ENCODE measurements around the gene SPEN. TPM values are rescaled to one million over a fixed set of nuclear protein-coding genes. Genes with fewer than 3 reads are reported as not detected.
"Not testable (repeated sequence)": the region's sequence is repeated elsewhere in the genome, so short reads cannot be mapped to it uniquely, and the experiment has no call there.

SPEN gene
- total and polyA plus RNA-seq, 2 of the 4 experiments (the other 2 are of a cell fraction) = 7.6 to 15.8 TPM

DNA sequence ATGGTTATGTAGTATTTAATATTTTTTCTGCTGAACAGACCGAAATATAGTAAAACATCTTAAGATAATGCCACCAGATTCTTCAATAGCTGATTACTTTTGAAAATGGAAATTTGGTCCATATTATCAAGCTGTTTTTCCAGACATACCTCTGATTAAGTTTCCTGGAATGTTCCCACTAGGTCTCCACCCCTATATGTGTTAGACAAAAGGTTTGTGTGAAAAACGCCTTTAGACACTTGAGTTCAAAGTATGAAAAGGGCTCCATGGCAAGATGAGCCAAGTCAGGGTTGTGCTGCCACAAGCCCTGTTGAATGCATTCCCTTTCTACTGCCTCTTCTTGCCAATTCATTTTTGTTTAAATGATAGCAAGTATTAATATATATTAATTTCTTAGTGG, 75.7 kb downstream of the SPEN start (continued):
- TF ChIP-seq MAFK (IDR thresholded peaks at IDR 0.05; ENCODE audit: low read depth, low read length) = no peak
- TF ChIP-seq, protein P1, sequence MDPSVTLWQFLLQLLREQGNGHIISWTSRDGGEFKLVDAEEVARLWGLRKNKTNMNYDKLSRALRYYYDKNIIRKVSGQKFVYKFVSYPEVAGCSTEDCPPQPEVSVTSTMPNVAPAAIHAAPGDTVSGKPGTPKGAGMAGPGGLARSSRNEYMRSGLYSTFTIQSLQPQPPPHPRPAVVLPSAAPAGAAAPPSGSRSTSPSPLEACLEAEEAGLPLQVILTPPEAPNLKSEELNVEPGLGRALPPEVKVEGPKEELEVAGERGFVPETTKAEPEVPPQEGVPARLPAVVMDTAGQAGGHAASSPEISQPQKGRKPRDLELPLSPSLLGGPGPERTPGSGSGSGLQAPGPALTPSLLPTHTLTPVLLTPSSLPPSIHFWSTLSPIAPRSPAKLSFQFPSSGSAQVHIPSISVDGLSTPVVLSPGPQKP (IDR thresholded peaks at IDR 0.05; ENCODE audit: borderline replicate concordance, low read depth, low read length) = no peak

DNA sequence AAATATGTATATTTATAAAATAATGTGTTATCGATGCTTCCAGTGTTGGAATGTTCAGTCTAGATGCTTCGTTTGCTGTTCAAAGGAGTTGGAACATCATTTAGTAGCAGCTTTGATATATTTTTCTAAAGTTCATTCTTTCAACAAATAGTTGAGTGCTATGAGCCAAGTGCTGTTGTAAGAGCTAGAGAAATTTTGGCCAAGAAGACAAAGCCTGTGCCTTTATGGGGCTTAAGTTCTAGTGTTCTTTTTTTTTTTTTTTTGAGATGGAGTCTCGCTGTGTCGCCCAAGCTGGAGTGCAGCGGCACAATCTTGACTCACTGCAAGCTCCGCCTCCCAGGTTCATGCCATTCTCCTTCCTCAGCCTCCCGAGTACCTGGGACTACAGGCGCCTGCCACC, 78.9 kb downstream of the SPEN start:
- H4K91ac ChIP-seq (ENCODE audit: insufficient read depth, low read depth, low read length); H2BK5ac ChIP-seq (ENCODE audit: low read depth, low read length, poor library complexity, severe bottlenecking); H3K23ac ChIP-seq (ENCODE audit: low read depth, low read length); H2AK5ac ChIP-seq (ENCODE audit: low read depth, low read length); H3K9ac ChIP-seq (ENCODE audit: low read depth, low read length); H3K4me2 ChIP-seq (ENCODE audit: low read depth, low read length); dilution Hi-C loops (cut with HindIII; ENCODE audit: low sequenced_read_pairs, unreplicated experiment); H3K27me3 ChIP-seq (ENCODE audit: control insufficient read depth, insufficient read depth, low read length); H4K5ac ChIP-seq (ENCODE audit: low read depth, low read length); H3K18ac ChIP-seq (ENCODE audit: low read depth, low read length); H2BK15ac ChIP-seq (ENCODE audit: low read depth, low read length); H3K56ac ChIP-seq (ENCODE audit: extremely low read depth, insufficient read depth, low read length); in situ Hi-C loops (cut with MboI; ENCODE audit: low sequenced_read_pairs); DNase-seq; H3K9me1 ChIP-seq (ENCODE audit: insufficient read depth, low read length); H3K27ac ChIP-seq (ENCODE audit: insufficient read depth, low read length); H3K4me3 ChIP-seq (ENCODE audit: insufficient read depth, low read depth, low read length); H4K8ac ChIP-seq (ENCODE audit: low read depth in 2 of 2, low read length in 2 of 2); ATAC-seq (ENCODE audit: low read depth); H3K14ac ChIP-seq (replicated peaks; ENCODE audit: low read depth, low read length); H2AFZ ChIP-seq (replicated peaks; ENCODE audit: low read length, poor library complexity); H3K4ac ChIP-seq (ENCODE audit: low read depth, low read length); H2BK20ac ChIP-seq (ENCODE audit: low read depth, low read length); H3K9me3 ChIP-seq (ENCODE audit: control insufficient read depth, insufficient read depth, low read length); H4K20me1 ChIP-seq (ENCODE audit: insufficient read depth, low read length); BruUV-seq (replicated peaks); POLR2A ChIA-PET (ENCODE audit: unreplicated experiment); H2BK120ac ChIP-seq (ENCODE audit: low read depth, low read length); H2AK9ac ChIP-seq (replicated peaks; ENCODE audit: low read depth, low read length, poor library complexity): not testable (repeated sequence)
- H3K4me1 ChIP-seq (ENCODE audit: control insufficient read depth, insufficient read depth, low read length) = peaks cover 14% of the 10 kb centered on the region; the same call in 1 of the 2 replicates
- peaks cover 23 to 52% of the 10 kb centered on the region in 2 experiments for H3K79me1 ChIP-seq (ENCODE audit: low read depth in 1 of 2, low read length in 2 of 2)
- CTCF ChIA-PET = interaction anchor here (0.6 to 1.4 kb wide), 2 partner anchors 23 to 69 kb away, joined by 3 read pairs; no protein-coding TSS in a partner anchor
- peaks cover 34% of the 10 kb centered on the region for H3K36me3 ChIP-seq (ENCODE audit: control insufficient read depth, insufficient read depth, low read length)
- WGBS, 2 experiments (ENCODE audit: extremely low coverage in 2 of 2, insufficient read length in 1 of 2) = no CpG with 5 or more reads among the region's 8 CpGs
- intact Hi-C loops (cut with micrococcal nuclease) = loop anchor here (5.0 kb wide), 1 partner anchor 109 kb away; no protein-coding TSS in a partner anchor
